HT-29 (cell line): ENCODE data around the gene MDK. TPM values are rescaled to one million over a fixed set of nuclear protein-coding genes. Genes with fewer than 3 reads are reported as not detected.

ENCODE experiments used
- DNase-seq: peaks from one replicate; pipeline ENCODE4 v3.0.0-alpha.2; 2015; ENCODE audit warnings: low spot score
- total RNA-seq: library from RNA; depleted of rRNA; stranded (reverse); fragments of >200 nt; shearing (Covaris generic); gene quantifications from 2 replicates; pipeline ENCODE4 v1.2.3, GENCODE V29; 2014; rRNA removed

MDK gene
- total RNA-seq, result 90.8 and 110 TPM in 2 replicates

- DNase-seq, result no peak
Measured at GRCh38 chr11:46381048-46381818, at the start of gene MDK. Gene MDK (plus strand): TSS chr11:46381669. CDS start chr11:46382058, 389 bp downstream.

GRCh38 chr11:46332093-46332567 lies 49.3 kb upstream of the MDK start:
- DNase-seq, result no peak

- DNase-seq, result no peak
Measured at GRCh38 chr11:46332568-46333393, 48.7 kb upstream of the MDK start.

GRCh38 chr11:46333394-46333947 lies 48.0 kb upstream of the MDK start:
- DNase-seq, result no peak

- no peak for DNase-seq
Measured at GRCh38 chr11:46334211-46334610, 47.3 kb upstream of the MDK start.

GRCh38 chr11:46335271-46335670 lies 46.2 kb upstream of the MDK start:
- DNase-seq, result no peak

GRCh38 chr11:46335890-46336562 lies 45.4 kb upstream of the MDK start:
- DNase-seq, result no peak

- DNase-seq, result no peak
Measured at GRCh38 chr11:46336563-46337180, 44.8 kb upstream of the MDK start.

- no peak for DNase-seq
Measured at GRCh38 chr11:46337626-46338345, 43.7 kb upstream of the MDK start.

GRCh38 chr11:46338636-46338987 lies 42.9 kb upstream of the MDK start:
- DNase-seq, result no peak

- DNase-seq, result no peak
Measured at GRCh38 chr11:46338988-46339666, 42.3 kb upstream of the MDK start.

- DNase-seq, result no peak
Measured at GRCh38 chr11:46339816-46340215, 41.7 kb upstream of the MDK start.

GRCh38 chr11:46341454-46341853 lies 40.0 kb upstream of the MDK start:
- no peak for DNase-seq

- no peak for DNase-seq
Measured at GRCh38 chr11:46342239-46342638, 39.2 kb upstream of the MDK start.

GRCh38 chr11:46343520-46343919 lies 37.9 kb upstream of the MDK start:
- DNase-seq, result no peak

- DNase-seq, result no peak
Measured at GRCh38 chr11:46345131-46345597, 36.3 kb upstream of the MDK start.

GRCh38 chr11:46345881-46346484 lies 35.5 kb upstream of the MDK start:
- no peak for DNase-seq

GRCh38 chr11:46346886-46347636 lies 34.4 kb upstream of the MDK start, which contains the start of gene DGKZ:
Gene DGKZ (plus strand): TSS chr11:46347463. CDS start chr11:46347660, 197 bp downstream.
- peak; percentile 92 for DNase-seq
